HepG2 (cell line): ENCODE measurements around the gene GRIN2D. TPM values are rescaled to one million over a fixed set of nuclear protein-coding genes. Genes with fewer than 3 reads are reported as not detected.

Experiments
- KDM2A ChIP-seq: sonication (generic); formaldehyde crosslinking; IDR thresholded peaks from 2 replicates; pipeline ENCODE4 v1.4.0; 2020; ENCODE audit warnings: low read depth, missing genetic modification reagents, borderline replicate concordance
- NR2C2 ChIP-seq: sonication (generic); formaldehyde crosslinking; IDR thresholded peaks from 2 replicates; pipeline ENCODE4 v1.4.0; 2020; ENCODE audit warnings: missing genetic modification reagents, mild to moderate bottlenecking, moderate library complexity, borderline replicate concordance
- POLR2G ChIP-seq: fragments of 200-400 bp; formaldehyde crosslinking; IDR thresholded peaks from 2 replicates; pipeline ENCODE4 v1.6.1; 2018; ENCODE audit warnings: mild to moderate bottlenecking, low read depth, low read length, moderate library complexity
- SMC3 ChIP-seq: IDR thresholded peaks from 2 replicates; pipeline ENCODE4 v1.6.1; 2011; ENCODE audit warnings: low read length, improper control_type of control experiment
- SPEN ChIP-seq: sonication (generic); formaldehyde crosslinking; IDR thresholded peaks from 2 replicates; pipeline ENCODE4 v1.5.1; 2020; ENCODE audit warnings: low read depth, mild to moderate bottlenecking, missing genetic modification reagents
- SUZ12 ChIP-seq: fragments of 150-350 bp; IDR thresholded peaks from 2 replicates; pipeline ENCODE4 v1.6.1; 2014; ENCODE audit warnings: low read depth, low read length
- THAP9 ChIP-seq: sonication (generic); formaldehyde crosslinking; IDR thresholded peaks from 2 replicates; pipeline ENCODE4; 2020; ENCODE audit warnings: missing genetic modification reagents, mild to moderate bottlenecking, borderline replicate concordance
- U2AF1 ChIP-seq: fragments of 200-400 bp; formaldehyde crosslinking; optimal IDR thresholded peaks from 2 replicates; pipeline ENCODE3; 2017; ENCODE audit warnings: mild to moderate bottlenecking, low read depth, low read length
- WIZ ChIP-seq: sonication (generic); formaldehyde crosslinking; IDR thresholded peaks from 2 replicates; pipeline ENCODE4 v1.5.1; 2020; ENCODE audit warnings: mild to moderate bottlenecking, missing genetic modification reagents
- ZBTB1 ChIP-seq: sonication (generic); formaldehyde crosslinking; IDR thresholded peaks from 2 replicates; pipeline ENCODE4 v1.4.0; 2020; ENCODE audit warnings: missing genetic modification reagents, borderline replicate concordance
- ZNF253 ChIP-seq: sonication (generic); formaldehyde crosslinking; IDR thresholded peaks from 2 replicates; pipeline ENCODE4 v1.8.0; 2022; ENCODE audit warnings: mild to moderate bottlenecking, missing genetic modification reagents, borderline replicate concordance
- ZNF589 ChIP-seq: sonication (generic); formaldehyde crosslinking; conservative IDR thresholded peaks from 2 replicates; pipeline ENCODE4 v1.8.0; 2022; ENCODE audit warnings: mild to moderate bottlenecking, moderate library complexity, missing genetic modification reagents
- polyA plus RNA-seq, 8 experiments: library from polyadenylated mRNA; depleted of rRNA in 3 of 8; stranded (reverse) in 7 of 8; unstranded in 1 of 8; fragments of >200 nt; fragmentation: Illumina TruSeq in 4 of 8; extraction: Trizol in 4 of 8; gene quantifications; 2 replicates each; pipeline versions ENCODE4 v1.2.1 to v1.2.3, GENCODE V29; 2011 to 2016; ENCODE audit warnings: low read depth in 4 of 8, missing spikeins in 1 of 8, mixed read lengths in 1 of 8; ENCODE audit not compliant: insufficient read depth in 1 of 8
- total RNA-seq, 5 experiments: library from RNA; depleted of rRNA; stranded (reverse); fragments of >200 nt; fragmentation: Illumina TruSeq; extraction: Trizol; gene quantifications; 2 replicates each; pipeline ENCODE4 v1.2.3, GENCODE V29; 2016; ENCODE audit warnings: low read depth in 1 of 5
- TF ChIP-seq, protein P1 (sequence below): sonication (generic); formaldehyde crosslinking; IDR thresholded peaks from 2 replicates; pipeline ENCODE4 v1.4.0; 2020; ENCODE audit warnings: mild to moderate bottlenecking, missing genetic modification reagents
- TF ChIP-seq, protein P2 (sequence below): sonication (generic); formaldehyde crosslinking; IDR thresholded peaks from 2 replicates; pipeline ENCODE4 v1.4.0; 2020; ENCODE audit warnings: mild to moderate bottlenecking, missing genetic modification reagents
- TF ChIP-seq, protein P3 (sequence below): IDR thresholded peaks from 2 replicates; pipeline ENCODE4 v1.6.1; 2016; ENCODE audit warnings: missing compliant biosample characterization, missing genetic modification reagents, borderline replicate concordance

GRIN2D gene
- total and polyA plus RNA-seq, 2 of the 13 experiments (the other 11 are each of a cell fraction or from before 2014, with no cell fraction given): 0.02 to 0.13 TPM

DNA sequence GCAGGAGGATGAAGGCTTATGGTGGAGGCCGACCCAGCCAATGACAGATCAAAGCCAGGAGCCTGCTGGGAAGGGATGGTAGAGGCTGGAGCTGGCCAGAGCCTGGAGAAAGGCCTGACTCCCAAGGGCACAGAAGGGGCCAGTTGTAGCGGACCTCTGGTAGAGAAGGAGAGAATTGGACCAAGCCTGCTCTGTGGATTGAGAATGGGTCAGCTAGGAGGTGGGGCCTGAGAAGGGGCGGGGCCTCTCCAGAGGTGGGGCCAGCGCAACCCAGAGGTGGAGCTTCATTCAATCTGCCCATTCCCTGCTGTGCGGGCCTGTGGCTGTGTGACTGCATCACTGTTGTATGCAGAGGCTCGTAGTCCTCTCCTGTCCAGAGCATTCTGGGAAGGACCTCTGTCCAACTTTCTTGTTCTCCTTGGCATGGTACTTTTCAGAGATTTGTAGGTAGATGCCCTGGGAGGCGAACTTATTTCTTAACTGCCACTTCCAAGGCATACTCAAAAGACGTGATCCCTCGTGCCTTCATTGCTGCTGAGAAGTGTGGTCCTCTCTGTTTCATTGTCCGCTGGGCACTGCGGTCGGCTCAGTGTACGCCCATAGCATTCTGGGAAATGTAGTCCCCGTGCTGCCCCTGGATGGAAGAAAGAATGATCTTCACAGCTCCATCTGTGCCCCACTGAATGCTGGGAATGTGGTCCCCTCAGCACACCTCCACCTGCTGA is 6.7 kb downstream of the GRIN2D start (continued):
- no peak; the same call in 1 of the 2 replicates for TF ChIP-seq THAP9 (CRISPR knock-in tag)
- no peak for TF ChIP-seq U2AF1
- TF ChIP-seq SMC3: no peak
- TF ChIP-seq, protein P1, sequence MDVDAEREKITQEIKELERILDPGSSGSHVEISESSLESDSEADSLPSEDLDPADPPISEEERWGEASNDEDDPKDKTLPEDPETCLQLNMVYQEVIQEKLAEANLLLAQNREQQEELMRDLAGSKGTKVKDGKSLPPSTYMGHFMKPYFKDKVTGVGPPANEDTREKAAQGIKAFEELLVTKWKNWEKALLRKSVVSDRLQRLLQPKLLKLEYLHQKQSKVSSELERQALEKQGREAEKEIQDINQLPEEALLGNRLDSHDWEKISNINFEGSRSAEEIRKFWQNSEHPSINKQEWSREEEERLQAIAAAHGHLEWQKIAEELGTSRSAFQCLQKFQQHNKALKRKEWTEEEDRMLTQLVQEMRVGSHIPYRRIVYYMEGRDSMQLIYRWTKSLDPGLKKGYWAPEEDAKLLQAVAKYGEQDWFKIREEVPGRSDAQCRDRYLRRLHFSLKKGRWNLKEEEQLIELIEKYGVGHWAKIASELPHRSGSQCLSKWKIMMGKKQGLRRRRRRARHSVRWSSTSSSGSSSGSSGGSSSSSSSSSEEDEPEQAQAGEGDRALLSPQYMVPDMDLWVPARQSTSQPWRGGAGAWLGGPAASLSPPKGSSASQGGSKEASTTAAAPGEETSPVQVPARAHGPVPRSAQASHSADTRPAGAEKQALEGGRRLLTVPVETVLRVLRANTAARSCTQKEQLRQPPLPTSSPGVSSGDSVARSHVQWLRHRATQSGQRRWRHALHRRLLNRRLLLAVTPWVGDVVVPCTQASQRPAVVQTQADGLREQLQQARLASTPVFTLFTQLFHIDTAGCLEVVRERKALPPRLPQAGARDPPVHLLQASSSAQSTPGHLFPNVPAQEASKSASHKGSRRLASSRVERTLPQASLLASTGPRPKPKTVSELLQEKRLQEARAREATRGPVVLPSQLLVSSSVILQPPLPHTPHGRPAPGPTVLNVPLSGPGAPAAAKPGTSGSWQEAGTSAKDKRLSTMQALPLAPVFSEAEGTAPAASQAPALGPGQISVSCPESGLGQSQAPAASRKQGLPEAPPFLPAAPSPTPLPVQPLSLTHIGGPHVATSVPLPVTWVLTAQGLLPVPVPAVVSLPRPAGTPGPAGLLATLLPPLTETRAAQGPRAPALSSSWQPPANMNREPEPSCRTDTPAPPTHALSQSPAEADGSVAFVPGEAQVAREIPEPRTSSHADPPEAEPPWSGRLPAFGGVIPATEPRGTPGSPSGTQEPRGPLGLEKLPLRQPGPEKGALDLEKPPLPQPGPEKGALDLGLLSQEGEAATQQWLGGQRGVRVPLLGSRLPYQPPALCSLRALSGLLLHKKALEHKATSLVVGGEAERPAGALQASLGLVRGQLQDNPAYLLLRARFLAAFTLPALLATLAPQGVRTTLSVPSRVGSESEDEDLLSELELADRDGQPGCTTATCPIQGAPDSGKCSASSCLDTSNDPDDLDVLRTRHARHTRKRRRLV (CRISPR knock-in tag): peak; percentile 95
- no peak for TF ChIP-seq WIZ (CRISPR knock-in tag)
- TF ChIP-seq, protein P2, sequence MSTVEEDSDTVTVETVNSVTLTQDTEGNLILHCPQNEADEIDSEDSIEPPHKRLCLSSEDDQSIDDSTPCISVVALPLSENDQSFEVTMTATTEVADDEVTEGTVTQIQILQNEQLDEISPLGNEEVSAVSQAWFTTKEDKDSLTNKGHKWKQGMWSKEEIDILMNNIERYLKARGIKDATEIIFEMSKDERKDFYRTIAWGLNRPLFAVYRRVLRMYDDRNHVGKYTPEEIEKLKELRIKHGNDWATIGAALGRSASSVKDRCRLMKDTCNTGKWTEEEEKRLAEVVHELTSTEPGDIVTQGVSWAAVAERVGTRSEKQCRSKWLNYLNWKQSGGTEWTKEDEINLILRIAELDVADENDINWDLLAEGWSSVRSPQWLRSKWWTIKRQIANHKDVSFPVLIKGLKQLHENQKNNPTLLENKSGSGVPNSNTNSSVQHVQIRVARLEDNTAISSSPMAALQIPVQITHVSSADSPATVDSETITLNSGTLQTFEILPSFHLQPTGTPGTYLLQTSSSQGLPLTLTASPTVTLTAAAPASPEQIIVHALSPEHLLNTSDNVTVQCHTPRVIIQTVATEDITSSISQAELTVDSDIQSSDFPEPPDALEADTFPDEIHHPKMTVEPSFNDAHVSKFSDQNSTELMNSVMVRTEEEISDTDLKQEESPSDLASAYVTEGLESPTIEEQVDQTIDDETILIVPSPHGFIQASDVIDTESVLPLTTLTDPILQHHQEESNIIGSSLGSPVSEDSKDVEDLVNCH (CRISPR knock-in tag): no peak
- TF ChIP-seq NR2C2 (CRISPR knock-in tag): 0 out of 2 replicates have a peak, but pooled peaks have one; percentile 37
- TF ChIP-seq, protein P3, sequence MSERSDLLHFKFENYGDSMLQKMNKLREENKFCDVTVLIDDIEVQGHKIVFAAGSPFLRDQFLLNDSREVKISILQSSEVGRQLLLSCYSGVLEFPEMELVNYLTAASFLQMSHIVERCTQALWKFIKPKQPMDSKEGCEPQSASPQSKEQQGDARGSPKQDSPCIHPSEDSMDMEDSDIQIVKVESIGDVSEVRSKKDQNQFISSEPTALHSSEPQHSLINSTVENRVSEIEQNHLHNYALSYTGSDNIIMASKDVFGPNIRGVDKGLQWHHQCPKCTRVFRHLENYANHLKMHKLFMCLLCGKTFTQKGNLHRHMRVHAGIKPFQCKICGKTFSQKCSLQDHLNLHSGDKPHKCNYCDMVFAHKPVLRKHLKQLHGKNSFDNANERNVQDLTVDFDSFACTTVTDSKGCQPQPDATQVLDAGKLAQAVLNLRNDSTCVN: no peak
- no peak for TF ChIP-seq SPEN (CRISPR knock-in tag)
- TF ChIP-seq SUZ12: peak; percentile 52; the same call in 1 of the 2 replicates
- no peak for TF ChIP-seq ZBTB1 (CRISPR knock-in tag)
- TF ChIP-seq ZNF253: no peak
- peak; percentile 60 for TF ChIP-seq POLR2G
- no peak for TF ChIP-seq ZNF589 (CRISPR knock-in tag)
- 0 out of 2 replicates have a peak, but pooled peaks have one; percentile 24 for TF ChIP-seq KDM2A
